ENCODE data around the gene MUTYH.

DNA sequence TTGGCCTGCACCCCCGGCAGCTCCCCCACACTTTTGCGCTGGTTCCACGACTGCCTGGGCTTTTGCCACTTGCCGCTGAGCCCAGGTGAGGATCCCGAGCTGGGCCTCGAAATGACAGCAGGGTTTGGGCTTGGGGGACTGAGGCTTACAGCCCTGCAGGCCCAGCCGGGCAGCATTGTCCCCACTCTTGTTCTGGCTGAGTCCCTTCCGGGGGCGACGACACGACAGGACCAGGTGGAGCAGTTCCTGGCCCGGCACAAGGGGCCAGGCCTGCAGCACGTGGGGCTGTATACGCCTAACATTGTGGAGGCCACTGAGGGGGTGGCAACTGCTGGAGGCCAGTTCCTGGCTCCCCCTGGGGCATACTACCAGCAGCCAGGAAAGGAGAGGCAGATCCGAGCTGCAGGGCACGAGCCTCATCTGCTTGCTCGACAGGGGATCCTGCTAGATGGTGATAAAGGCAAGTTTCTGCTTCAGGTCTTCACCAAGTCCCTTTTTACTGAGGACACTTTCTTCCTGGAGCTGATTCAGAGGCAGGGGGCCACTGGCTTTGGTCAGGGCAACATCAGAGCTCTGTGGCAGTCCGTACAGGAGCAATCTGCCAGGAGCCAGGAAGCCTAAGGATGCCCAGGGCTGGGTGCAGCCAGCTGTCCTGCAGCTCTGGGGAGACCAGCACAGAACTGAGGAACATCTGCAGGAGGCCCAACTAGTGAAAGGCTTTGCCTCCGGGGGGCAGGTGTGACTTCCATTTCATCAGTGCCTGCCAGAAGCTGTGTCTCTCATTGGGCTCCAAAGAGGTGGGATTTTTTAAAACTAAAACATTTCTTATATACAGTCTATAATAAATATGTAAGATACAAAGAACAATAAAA is 12.4 kb downstream of the MUTYH start:
- no peak for TF ChIP-seq POLR2AphosphoS5 (IDR thresholded peaks at IDR 0.05)
- TF ChIP-seq, protein P1, sequence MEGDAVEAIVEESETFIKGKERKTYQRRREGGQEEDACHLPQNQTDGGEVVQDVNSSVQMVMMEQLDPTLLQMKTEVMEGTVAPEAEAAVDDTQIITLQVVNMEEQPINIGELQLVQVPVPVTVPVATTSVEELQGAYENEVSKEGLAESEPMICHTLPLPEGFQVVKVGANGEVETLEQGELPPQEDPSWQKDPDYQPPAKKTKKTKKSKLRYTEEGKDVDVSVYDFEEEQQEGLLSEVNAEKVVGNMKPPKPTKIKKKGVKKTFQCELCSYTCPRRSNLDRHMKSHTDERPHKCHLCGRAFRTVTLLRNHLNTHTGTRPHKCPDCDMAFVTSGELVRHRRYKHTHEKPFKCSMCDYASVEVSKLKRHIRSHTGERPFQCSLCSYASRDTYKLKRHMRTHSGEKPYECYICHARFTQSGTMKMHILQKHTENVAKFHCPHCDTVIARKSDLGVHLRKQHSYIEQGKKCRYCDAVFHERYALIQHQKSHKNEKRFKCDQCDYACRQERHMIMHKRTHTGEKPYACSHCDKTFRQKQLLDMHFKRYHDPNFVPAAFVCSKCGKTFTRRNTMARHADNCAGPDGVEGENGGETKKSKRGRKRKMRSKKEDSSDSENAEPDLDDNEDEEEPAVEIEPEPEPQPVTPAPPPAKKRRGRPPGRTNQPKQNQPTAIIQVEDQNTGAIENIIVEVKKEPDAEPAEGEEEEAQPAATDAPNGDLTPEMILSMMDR (IDR thresholded peaks at IDR 0.05), result no peak
- no peak for TF ChIP-seq POLR2A (IDR thresholded peaks at IDR 0.05)
